ENCODE results near the gene SLC9A9. TPM values are rescaled to one million over a fixed set of nuclear protein-coding genes. Genes with fewer than 3 reads are reported as not detected.
"Not testable (repeated sequence)": the region's sequence is repeated elsewhere in the genome, so short reads cannot be mapped to it uniquely, and the experiment has no call there.

The SLC9A9 gene
- polyA plus RNA-seq, 1 donor from 2014 or later: 0.54 TPM

DNA sequence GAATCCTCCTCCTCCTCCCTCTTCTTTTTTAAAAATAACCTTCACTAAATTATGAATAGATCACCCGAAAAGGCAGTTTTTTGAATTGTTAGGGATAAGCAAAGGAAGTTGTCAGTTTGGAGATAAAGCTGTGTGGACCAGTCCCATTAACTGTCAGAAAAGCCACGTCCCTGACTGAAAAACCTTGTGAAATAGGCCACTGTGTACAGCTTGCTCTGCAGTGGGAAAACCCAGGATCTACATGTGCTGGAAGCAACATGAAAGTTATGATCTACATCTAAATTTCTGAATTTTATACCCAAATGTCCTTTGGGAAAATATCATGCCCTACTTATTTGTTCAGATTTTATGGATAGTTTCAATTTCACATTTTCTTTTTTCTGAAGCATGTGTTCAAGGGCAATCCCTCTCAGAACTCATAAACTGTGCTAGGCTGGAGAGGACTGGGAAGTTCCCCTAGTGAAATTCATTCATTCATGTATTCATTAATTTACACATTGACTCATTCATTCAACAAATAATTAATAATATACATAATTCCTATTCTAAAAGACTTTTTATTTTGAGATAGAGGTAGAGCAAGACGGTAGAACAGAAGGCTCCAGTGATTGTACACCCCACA lies 149.5 kb downstream of the SLC9A9 start:
- TF ChIP-seq RAD21 (conservative IDR thresholded peaks at IDR 0.05) (no peak), CTCF (IDR thresholded peaks at IDR 0.05; ENCODE audit: poor library complexity, severe bottlenecking) (no peak), POLR2AphosphoS5 (IDR thresholded peaks at IDR 0.05) (no peak), TAF1 (IDR thresholded peaks at IDR 0.05; ENCODE audit: low read depth) (no peak), REST (IDR thresholded peaks at IDR 0.05; ENCODE audit: borderline replicate concordance) (no peak), EP300 (conservative IDR thresholded peaks at IDR 0.05; ENCODE audit: poor library complexity, severe bottlenecking) (no peak), EZH2 (IDR thresholded peaks at IDR 0.05; ENCODE audit: borderline replicate concordance, insufficient read depth, low read length, poor library complexity, severe bottlenecking) (no peak), SMC3 (conservative IDR thresholded peaks at IDR 0.05; ENCODE audit: poor library complexity) (no peak), MXI1 (conservative IDR thresholded peaks at IDR 0.05; ENCODE audit: poor library complexity, severe bottlenecking) (no peak)
- Histone ChIP-seq H3K9me2 (ENCODE audit: insufficient read depth, low read length) (no peaks in the 10 kb centered on the region), H3K4me2 (ENCODE audit: low read length) (no peak overlapping the region), H2AFZ (ENCODE audit: low read depth, low read length) (no peak overlapping the region), H3F3A (ENCODE audit: insufficient read depth, low read length, poor library complexity, severe bottlenecking) (no peaks in the 10 kb centered on the region), H3K9ac (ENCODE audit: low read length) (no peak overlapping the region), H3K27me3 (ENCODE audit: insufficient read depth, low read depth, low read length) (no peaks in the 10 kb centered on the region), H4K20me1 (ENCODE audit: insufficient read depth) (no peaks in the 10 kb centered on the region), H3K79me2 (replicated peaks; ENCODE audit: insufficient read depth, low read length) (no peaks in the 10 kb centered on the region), H3K9me3 (ENCODE audit: low read length) (no peaks in the 10 kb centered on the region), H3K27ac (ENCODE audit: low read length) (no peak overlapping the region), H3K36me3 (ENCODE audit: insufficient read depth, low read length) (no peaks in the 10 kb centered on the region), H3K4me3 (ENCODE audit: low read length) (no peak overlapping the region)

GRCh38 chr3:143697975-143698374 lies 150.3 kb downstream of the SLC9A9 start:
- Histone ChIP-seq H3F3A (ENCODE audit: insufficient read depth, low read length, poor library complexity, severe bottlenecking) (no peaks in the 10 kb centered on the region), H3K9me2 (ENCODE audit: insufficient read depth, low read length) (no peaks in the 10 kb centered on the region), H3K9ac (ENCODE audit: low read length) (no peak overlapping the region), H3K4me2 (ENCODE audit: low read length) (no peak overlapping the region), H3K9me3 (ENCODE audit: low read length) (no peaks in the 10 kb centered on the region), H2AFZ (ENCODE audit: low read depth, low read length) (no peak overlapping the region), H3K4me3 (ENCODE audit: low read length) (no peak overlapping the region), H3K27me3 (ENCODE audit: insufficient read depth, low read depth, low read length) (no peaks in the 10 kb centered on the region), H3K27ac (ENCODE audit: low read length) (no peak overlapping the region), H3K36me3 (ENCODE audit: insufficient read depth, low read length) (no peaks in the 10 kb centered on the region), H3K79me2 (replicated peaks; ENCODE audit: insufficient read depth, low read length) (no peaks in the 10 kb centered on the region), H4K20me1 (ENCODE audit: insufficient read depth) (no peaks in the 10 kb centered on the region)
- TF ChIP-seq TAF1 (IDR thresholded peaks at IDR 0.05; ENCODE audit: low read depth) (no peak), CTCF (IDR thresholded peaks at IDR 0.05; ENCODE audit: poor library complexity, severe bottlenecking) (no peak)

GRCh38 chr3:143695333-143695732 lies 152.9 kb downstream of the SLC9A9 start:
- H3K4me2 ChIP-seq (ENCODE audit: low read length); H2AFZ ChIP-seq (ENCODE audit: low read depth, low read length); H3K9me3 ChIP-seq (ENCODE audit: low read length); H3K79me2 ChIP-seq (replicated peaks; ENCODE audit: insufficient read depth, low read length); H3K27ac ChIP-seq (ENCODE audit: low read length); H3K9me2 ChIP-seq (ENCODE audit: insufficient read depth, low read length); H3K4me3 ChIP-seq (ENCODE audit: low read length); H4K20me1 ChIP-seq (ENCODE audit: insufficient read depth); H3K36me3 ChIP-seq (ENCODE audit: insufficient read depth, low read length); H3K9ac ChIP-seq (ENCODE audit: low read length); H3F3A ChIP-seq (ENCODE audit: insufficient read depth, low read length, poor library complexity, severe bottlenecking); H3K27me3 ChIP-seq (ENCODE audit: insufficient read depth, low read depth, low read length): not testable (repeated sequence)
